Hepatocyte (in vitro differentiated cells): ENCODE data around the gene SLC25A19. TPM values are rescaled to one million over a fixed set of nuclear protein-coding genes. Genes with fewer than 3 reads are reported as not detected.
"Not testable (repeated sequence)": the region's sequence is repeated elsewhere in the genome, so short reads cannot be mapped to it uniquely, and the experiment has no call there.

ENCODE experiments used
- DNase-seq: peaks from one replicate; pipeline ENCODE4 v3.0.0-alpha.2; 2016; ENCODE audit warnings: low spot score
- H2AFZ ChIP-seq: fragments of 200-600 bp; sonication (generic); 2 replicates; pipeline ENCODE4 v1.6.0; 2016; ENCODE audit warnings: antibody characterized with exemption, mild to moderate bottlenecking
- H3K27ac ChIP-seq: fragments of 200-600 bp; sonication (generic); 2 replicates; pipeline ENCODE4 v1.5.1; 2016; ENCODE audit warnings: mild to moderate bottlenecking
- H3K27me3 ChIP-seq: fragments of 200-600 bp; sonication (generic); 2 replicates; pipeline ENCODE4 v1.6.1; 2016
- H3K36me3 ChIP-seq: fragments of 200-600 bp; sonication (generic); replicated peaks from 2 replicates; pipeline ENCODE4 v1.5.1; 2016; ENCODE audit warnings: low read depth; ENCODE audit not compliant: insufficient read depth
- H3K4me1 ChIP-seq: fragments of 200-600 bp; sonication (generic); 2 replicates; pipeline ENCODE4 v1.5.1; 2016; ENCODE audit warnings: mild to moderate bottlenecking, moderate library complexity; ENCODE audit not compliant: insufficient read depth
- H3K4me2 ChIP-seq: fragments of 200-600 bp; sonication (generic); 2 replicates; pipeline ENCODE4 v1.6.0; 2016
- H3K4me3 ChIP-seq: fragments of 200-600 bp; sonication (generic); 2 replicates; pipeline ENCODE4 v1.5.1; 2016; ENCODE audit warnings: mild to moderate bottlenecking
- H3K79me2 ChIP-seq: fragments of 200-600 bp; sonication (generic); 2 replicates; pipeline ENCODE4 v1.6.0; 2017; ENCODE audit warnings: mild to moderate bottlenecking
- H3K9me2 ChIP-seq: fragments of 200-600 bp; sonication (generic); replicated peaks from 2 replicates; pipeline ENCODE4 v1.6.0; 2017; ENCODE audit warnings: mild to moderate bottlenecking; ENCODE audit not compliant: insufficient read depth
- H3K9me3 ChIP-seq: fragments of 200-600 bp; sonication (generic); 2 replicates; pipeline ENCODE4 v1.5.1; 2016; ENCODE audit warnings: low read depth, mild to moderate bottlenecking
- H4K20me1 ChIP-seq: fragments of 200-600 bp; sonication (generic); 2 replicates; pipeline ENCODE4 v1.6.0; 2016; ENCODE audit warnings: mild to moderate bottlenecking; ENCODE audit not compliant: insufficient read depth, poor library complexity, severe bottlenecking
- EZH2 ChIP-seq: fragments of 200-600 bp; sonication (generic); IDR thresholded peaks from 2 replicates; pipeline ENCODE4 v1.6.1; 2016; ENCODE audit warnings: antibody characterized with exemption, mild to moderate bottlenecking, borderline replicate concordance
- EZH2phosphoT487 ChIP-seq: fragments of 200-600 bp; sonication (generic); IDR thresholded peaks from one replicate; pipeline ENCODE4 v1.6.1; 2018; ENCODE audit warnings: antibody characterized with exemption, mild to moderate bottlenecking, low read depth, moderate library complexity; ENCODE audit not compliant: unreplicated experiment, severe bottlenecking
- WGBS: methylation state at CpG from one replicate; pipeline ENCODE4 v1.1.6; 2016; ENCODE audit warnings: low lambda C conversion rate; ENCODE audit errors: missing lambda C conversion rate; 5-methylcytosine and 5-hydroxymethylcytosine counted together
- polyA plus RNA-seq: library from polyadenylated mRNA; unstranded; fragments of >200 nt; fragmentation: Nextera tagmentation; extraction: Ambion mirVana; gene quantifications from 2 replicates; pipeline ENCODE4 v1.2.1, GENCODE V29; 2016
- total RNA-seq: library from RNA; depleted of rRNA; stranded (reverse); fragments of >200 nt; gene quantifications from 2 replicates; pipeline ENCODE4 v1.2.3, GENCODE V29; 2014
- TF ChIP-seq, protein P1 (sequence below): fragments of 200-600 bp; sonication (generic); IDR thresholded peaks from 2 replicates; pipeline ENCODE4 v1.5.1; 2016; ENCODE audit warnings: antibody characterized with exemption, mild to moderate bottlenecking; ENCODE audit not compliant: poor library complexity

Gene SLC25A19
- total and polyA plus RNA-seq, 2 experiments from 2014 or later = 4.6 to 7.6 TPM

DNA sequence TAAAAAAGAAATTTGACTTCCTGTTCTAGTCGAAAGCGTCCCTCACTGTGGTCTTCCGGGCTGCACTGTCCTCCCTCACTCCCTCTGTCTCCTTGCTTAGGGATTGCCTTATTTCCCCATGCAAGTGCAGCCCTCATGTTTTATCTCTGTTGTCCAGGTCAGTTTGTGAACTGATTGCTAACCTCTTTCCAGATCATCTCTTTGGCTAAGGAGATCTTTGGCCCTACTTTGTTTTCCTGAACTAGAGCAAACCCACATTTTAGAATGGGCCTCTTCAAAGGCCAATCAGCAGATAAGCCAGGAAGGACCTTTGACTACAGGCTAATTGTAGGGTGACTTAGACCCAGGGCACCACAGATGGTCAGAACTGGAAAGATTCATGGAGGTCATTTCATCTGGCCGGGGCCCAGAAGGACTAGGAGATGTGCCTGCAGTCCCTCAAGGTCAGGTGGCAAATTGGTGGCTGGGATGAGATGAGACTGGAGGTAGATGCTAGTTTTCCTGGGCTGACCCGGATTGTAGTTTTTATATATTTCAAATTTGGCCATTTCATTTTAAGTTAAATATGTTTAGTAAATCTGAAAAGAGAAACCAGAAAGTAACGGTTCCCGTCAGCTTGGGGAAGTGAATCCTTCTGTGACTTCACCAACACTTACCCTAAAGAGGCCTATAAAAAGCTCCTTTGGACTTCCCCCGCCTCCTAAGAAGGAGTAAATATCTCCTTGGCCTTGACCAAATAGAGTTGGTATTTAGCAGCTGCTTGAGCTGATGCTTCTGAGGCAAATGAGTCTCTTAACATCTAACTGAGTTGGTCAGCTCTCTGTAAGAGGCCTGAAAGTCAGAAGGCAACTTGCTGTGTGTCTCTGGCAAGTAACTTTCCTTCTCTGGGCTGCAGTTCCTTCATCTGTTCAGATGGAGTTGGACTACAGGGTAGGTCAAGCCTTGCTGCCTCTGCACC is 6.2 kb upstream of the SLC25A19 start:
- TF ChIP-seq EZH2phosphoT487 (no peak), EZH2 (no peak)
- TF ChIP-seq, protein P1, sequence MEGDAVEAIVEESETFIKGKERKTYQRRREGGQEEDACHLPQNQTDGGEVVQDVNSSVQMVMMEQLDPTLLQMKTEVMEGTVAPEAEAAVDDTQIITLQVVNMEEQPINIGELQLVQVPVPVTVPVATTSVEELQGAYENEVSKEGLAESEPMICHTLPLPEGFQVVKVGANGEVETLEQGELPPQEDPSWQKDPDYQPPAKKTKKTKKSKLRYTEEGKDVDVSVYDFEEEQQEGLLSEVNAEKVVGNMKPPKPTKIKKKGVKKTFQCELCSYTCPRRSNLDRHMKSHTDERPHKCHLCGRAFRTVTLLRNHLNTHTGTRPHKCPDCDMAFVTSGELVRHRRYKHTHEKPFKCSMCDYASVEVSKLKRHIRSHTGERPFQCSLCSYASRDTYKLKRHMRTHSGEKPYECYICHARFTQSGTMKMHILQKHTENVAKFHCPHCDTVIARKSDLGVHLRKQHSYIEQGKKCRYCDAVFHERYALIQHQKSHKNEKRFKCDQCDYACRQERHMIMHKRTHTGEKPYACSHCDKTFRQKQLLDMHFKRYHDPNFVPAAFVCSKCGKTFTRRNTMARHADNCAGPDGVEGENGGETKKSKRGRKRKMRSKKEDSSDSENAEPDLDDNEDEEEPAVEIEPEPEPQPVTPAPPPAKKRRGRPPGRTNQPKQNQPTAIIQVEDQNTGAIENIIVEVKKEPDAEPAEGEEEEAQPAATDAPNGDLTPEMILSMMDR = no peak
- Histone ChIP-seq H3K27me3 (no peaks in the 10 kb centered on the region), H3K4me2 (no peak overlapping the region), H3K27ac (peak overlapping the region; percentile 9), H4K20me1 (no peaks in the 10 kb centered on the region), H2AFZ (no peak overlapping the region), H3K79me2 (no peaks in the 10 kb centered on the region), H3K36me3 (no peaks in the 10 kb centered on the region), H3K9me3 (no peaks in the 10 kb centered on the region), H3K4me1 (no peaks in the 10 kb centered on the region), H3K4me3 (no peak overlapping the region), H3K9me2 (no peaks in the 10 kb centered on the region)
- DNase-seq = no peak
- WGBS = 82% methylated on average over 8 of the region's 8 CpGs

DNA sequence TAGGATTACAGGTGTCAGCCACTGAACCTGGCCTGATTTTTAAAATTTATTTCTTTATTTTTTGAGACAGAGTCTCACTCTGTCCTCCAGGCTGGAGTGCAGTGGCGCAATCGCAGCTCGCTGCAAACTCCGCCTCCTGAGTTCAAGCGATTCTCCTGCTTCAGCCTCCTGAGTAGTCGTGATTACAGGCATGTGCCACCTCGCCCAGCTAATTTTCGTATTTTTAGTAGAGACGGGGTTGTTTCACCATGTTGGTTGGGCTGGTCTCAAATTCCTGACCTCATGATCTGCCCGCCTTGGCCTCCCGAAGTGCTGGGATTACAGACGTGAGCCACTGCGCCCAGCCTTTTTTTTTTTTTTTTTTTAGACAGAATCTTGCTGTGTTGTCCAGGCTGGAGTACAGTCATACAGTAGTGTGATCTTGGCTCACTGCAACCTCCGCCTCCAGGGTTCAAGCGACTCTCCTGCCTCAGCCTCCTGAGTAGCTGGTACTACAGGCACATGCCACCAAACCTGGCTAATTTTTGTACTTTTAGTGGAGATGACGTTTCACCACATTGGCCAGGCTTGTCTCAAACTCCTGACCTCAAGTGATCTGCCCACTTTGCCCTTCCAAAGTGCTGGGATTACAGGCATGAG is 3.7 kb upstream of the SLC25A19 start:
- H4K20me1 ChIP-seq, DNase-seq, H3K27ac ChIP-seq, H3K9me2 ChIP-seq, H3K4me1 ChIP-seq, H2AFZ ChIP-seq, H3K9me3 ChIP-seq, H3K4me2 ChIP-seq, H3K4me3 ChIP-seq, H3K79me2 ChIP-seq, H3K36me3 ChIP-seq, H3K27me3 ChIP-seq: not testable (repeated sequence)
- WGBS = 87% methylated on average over 16 of the region's 16 CpGs

DNA sequence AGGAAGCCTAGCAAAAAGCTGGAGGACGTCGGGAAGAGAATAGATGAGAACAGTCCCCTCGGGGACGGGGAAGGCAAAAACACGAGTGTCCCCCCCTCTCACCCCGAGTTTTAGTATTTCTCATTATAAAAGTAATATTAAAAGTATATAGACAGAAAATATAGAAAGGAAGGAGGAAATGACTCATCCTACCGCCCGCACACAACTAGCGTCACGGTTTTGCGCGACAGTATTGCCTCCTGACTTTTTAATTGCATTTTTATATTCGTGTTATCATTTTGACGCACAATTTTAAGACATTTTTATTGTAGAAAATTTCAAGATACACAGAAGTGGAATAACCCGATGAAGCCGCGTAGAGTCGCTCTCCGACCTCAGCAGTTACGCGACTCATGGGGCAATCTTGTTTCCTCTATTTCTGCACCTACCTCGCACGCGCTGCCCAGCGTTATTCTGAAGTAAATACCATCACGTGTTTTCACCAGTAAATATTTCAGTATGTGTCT is 652 bp upstream of the SLC25A19 start:
- Histone ChIP-seq H3K4me1 (no peaks in the 10 kb centered on the region), H3K79me2 (peaks cover 2% of the 10 kb centered on the region), H3K9me2 (no peaks in the 10 kb centered on the region), H2AFZ (peak overlapping the region; percentile 80), H3K36me3 (no peaks in the 10 kb centered on the region), H4K20me1 (no peaks in the 10 kb centered on the region), H3K4me3 (peak overlapping the region; percentile 36), H3K4me2 (peak overlapping the region; percentile 76), H3K27ac (peak overlapping the region; percentile 77), H3K27me3 (no peaks in the 10 kb centered on the region), H3K9me3 (no peaks in the 10 kb centered on the region)
- peak; percentile 62 for DNase-seq
- no peak for TF ChIP-seq EZH2
- no peak for TF ChIP-seq EZH2phosphoT487
- TF ChIP-seq, protein P1 = peak; percentile 44
- 21% methylated on average over 26 of the region's 26 CpGs for WGBS

DNA sequence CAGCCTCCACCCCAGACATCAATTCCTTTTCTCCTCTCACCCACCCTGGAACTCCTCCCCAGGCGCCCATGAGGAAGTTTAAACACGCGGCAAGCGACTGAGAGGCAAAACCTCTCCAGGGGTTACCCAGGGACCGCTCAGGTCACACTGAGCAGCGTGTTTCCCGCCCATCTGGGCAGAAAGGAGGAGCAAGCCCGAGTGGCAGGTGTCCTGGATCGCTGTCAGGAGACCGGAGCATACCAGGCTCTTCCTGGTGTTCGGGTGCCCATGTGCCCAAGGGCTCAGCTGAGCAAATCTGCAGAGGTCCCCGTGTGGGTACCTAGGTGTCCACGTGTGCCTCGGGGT is 491 bp downstream of the SLC25A19 start:
- H3K79me2 ChIP-seq = peaks cover 2% of the 10 kb centered on the region
- H3K36me3 ChIP-seq = no peaks in the 10 kb centered on the region
- DNase-seq = no peak
- 3% methylated on average over 12 of the region's 14 CpGs for WGBS
- H3K4me1 ChIP-seq = no peaks in the 10 kb centered on the region
- no peaks in the 10 kb centered on the region for H3K9me2 ChIP-seq
- peak overlapping the region; percentile 95 for H3K4me2 ChIP-seq
- H3K27ac ChIP-seq = peak overlapping the region; percentile 11
- TF ChIP-seq EZH2phosphoT487 = no peak
- TF ChIP-seq EZH2 = no peak
- TF ChIP-seq, protein P1 = no peak
- H3K9me3 ChIP-seq = no peaks in the 10 kb centered on the region
- H4K20me1 ChIP-seq = no peaks in the 10 kb centered on the region
- H3K27me3 ChIP-seq = no peaks in the 10 kb centered on the region
- H3K4me3 ChIP-seq = peak overlapping the region; percentile 69
- H2AFZ ChIP-seq = peak overlapping the region; percentile 64
